Breast epithelium (tissue), 4 donors: ENCODE data around the gene COL25A1. TPM values are rescaled to one million over a fixed set of nuclear protein-coding genes. Genes with fewer than 3 reads are reported as not detected.
"Not testable (repeated sequence)": the region's sequence is repeated elsewhere in the genome, so short reads cannot be mapped to it uniquely, and the experiment has no call there.

Experiments used
- DNase-seq, 2 donors: peaks; one replicate each; pipeline ENCODE4 v3.0.0-alpha.2; 2019; ENCODE audit warnings: low spot score in 2 of 2
- H3K27ac ChIP-seq, 2 donors: fragments of 200-600 bp; sonication (generic) in 1 of 2; one replicate each; pipeline ENCODE4 v1.5.1; 2016 to 2019; ENCODE audit warnings: mild to moderate bottlenecking in 1 of 2
- H3K27me3 ChIP-seq, 2 donors: fragments of 200-600 bp; sonication (generic) in 1 of 2; one replicate each; pipeline versions ENCODE4 v1.5.1 to v1.6.0; 2017 to 2019; ENCODE audit warnings: control low read depth in 1 of 2, mild to moderate bottlenecking in 1 of 2
- H3K36me3 ChIP-seq: fragments of 200-600 bp; one replicate; pipeline ENCODE4 v1.5.1; 2019
- H3K4me1 ChIP-seq, 2 donors: fragments of 200-600 bp; sonication (generic); one replicate each; pipeline ENCODE4 v1.5.1; 2016 to 2019; ENCODE audit warnings: control low read depth in 1 of 2
- H3K4me3 ChIP-seq, 3 donors: fragments of 200-600 bp; sonication (generic); 1 replicate in 2 of 3; 2 replicates in 1 of 3; pipeline ENCODE4 v1.5.1; 2016 to 2019; ENCODE audit warnings: mild to moderate bottlenecking in 3 of 3, moderate library complexity in 2 of 3
- H3K9me3 ChIP-seq, 2 donors: fragments of 200-600 bp; sonication (generic) in 1 of 2; one replicate each; pipeline ENCODE4 v1.5.1; 2016 to 2019; ENCODE audit warnings: control low read depth in 1 of 2
- CTCF ChIP-seq, 3 donors: fragments of 450-650 bp; IDR thresholded peaks; one replicate each; pipeline ENCODE4 v1.5.1; 2016 to 2017; ENCODE audit warnings: antibody characterized with exemption in 3 of 3, mild to moderate bottlenecking in 3 of 3, moderate library complexity in 3 of 3
- POLR2A ChIP-seq: fragments of 450-650 bp; IDR thresholded peaks from one replicate; pipeline ENCODE4 v1.6.1; 2016; ENCODE audit warnings: antibody characterized with exemption, mild to moderate bottlenecking, moderate library complexity
- POLR2AphosphoS5 ChIP-seq, 3 donors: sonication (generic); formaldehyde crosslinking; IDR thresholded peaks; one replicate each; pipeline ENCODE4 v1.6.1; 2017; ENCODE audit warnings: antibody characterized with exemption in 3 of 3
- intact Hi-C: fragments of 100-400 bp; cut with DNase I; formaldehyde crosslinking; loops from one replicate; pipeline ENCODE4 v1.15.1; 2023; ENCODE audit warnings: low total_unique reads
- total RNA-seq, 3 donors: library from RNA; depleted of rRNA; stranded (reverse); fragments of >200 nt; gene quantifications; one replicate each; pipeline ENCODE4 v1.1.0, GENCODE V29; 2016

Gene COL25A1
- total RNA-seq, 3 donors from 2014 or later: 2.6 to 11.0 (median 2.8) TPM

- no peak overlapping the region for H3K27ac ChIP-seq
- intact Hi-C loops: no loop called here
- no peaks in the 10 kb centered on the region for H3K36me3 ChIP-seq
- TF ChIP-seq POLR2A (no peak), CTCF (IDR thresholded peaks at IDR 0.05) (no peak), POLR2AphosphoS5 (IDR thresholded peaks at IDR 0.05) (no peak)
- H3K27me3 ChIP-seq: no peaks in the 10 kb centered on the region
- no peak overlapping the region for H3K4me3 ChIP-seq
- H3K9me3 ChIP-seq: no peaks in the 10 kb centered on the region
- DNase-seq: no peak
- H3K4me1 ChIP-seq: no peaks in the 10 kb centered on the region
Measured at GRCh38 chr4:108877821-108878220, 424.6 kb downstream of the COL25A1 start.

DNA sequence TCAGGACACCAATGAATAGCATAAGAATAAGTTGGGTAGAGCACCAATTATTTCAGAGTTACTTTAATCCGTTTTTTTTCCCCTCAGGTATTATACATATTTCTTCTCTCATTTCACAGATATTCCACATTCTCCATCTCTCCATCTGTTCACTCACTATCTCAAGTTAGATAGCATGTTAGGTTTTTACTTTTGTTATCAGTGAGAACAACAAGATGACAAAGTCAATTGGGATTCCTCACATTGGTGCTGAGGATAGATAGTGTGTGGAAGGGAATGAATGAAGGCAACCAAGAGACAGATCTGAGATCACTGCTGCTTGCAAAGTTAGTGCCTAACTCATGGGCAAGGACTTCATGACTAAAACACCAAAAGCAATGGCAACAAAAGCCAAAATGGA, 427.7 kb downstream of the COL25A1 start:
- no peak for TF ChIP-seq CTCF (IDR thresholded peaks at IDR 0.05)
- TF ChIP-seq POLR2AphosphoS5 (IDR thresholded peaks at IDR 0.05): no peak
- no peak for TF ChIP-seq POLR2A
- intact Hi-C loops: no loop called here

DNA sequence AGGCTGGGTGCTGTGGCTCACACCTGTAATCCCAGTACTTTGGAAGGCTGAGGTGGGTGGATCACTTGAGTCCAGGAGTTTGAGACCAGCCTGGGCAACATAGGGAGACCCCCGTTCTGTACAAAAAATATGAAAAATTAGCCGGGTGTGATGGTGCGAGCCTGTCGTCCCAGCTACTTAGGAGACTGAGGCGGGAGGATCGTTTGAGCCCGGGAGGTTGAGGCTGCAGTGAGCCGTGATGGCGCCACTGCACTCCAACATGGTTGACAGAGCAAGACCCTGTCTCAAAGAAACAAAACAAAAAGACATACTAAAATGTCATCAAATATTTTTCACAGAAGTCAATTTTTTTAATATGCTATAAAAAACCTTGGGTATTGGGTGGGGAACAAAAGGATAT, 432.5 kb downstream of the COL25A1 start:
- H3K27me3 ChIP-seq, H3K36me3 ChIP-seq, H3K4me1 ChIP-seq, DNase-seq, intact Hi-C loops, H3K9me3 ChIP-seq, H3K4me3 ChIP-seq, H3K27ac ChIP-seq: not testable (repeated sequence)

More for the DNA sequence above, 427.7 kb downstream of the COL25A1 start:
- no peak overlapping the region for H3K4me3 ChIP-seq
- no peaks in the 10 kb centered on the region for H3K27me3 ChIP-seq
- no peak overlapping the region for H3K27ac ChIP-seq
- no peaks in the 10 kb centered on the region for H3K36me3 ChIP-seq
- DNase-seq: no peak
- no peaks in the 10 kb centered on the region for H3K9me3 ChIP-seq
- H3K4me1 ChIP-seq: no peaks in the 10 kb centered on the region

- DNase-seq: no peak
Measured at GRCh38 chr4:108868606-108869227, 433.7 kb downstream of the COL25A1 start.

GRCh38 chr4:108867476-108867875, 435.0 kb downstream of the COL25A1 start:
- no peaks in the 10 kb centered on the region for H3K36me3 ChIP-seq
- H3K4me1 ChIP-seq: no peaks in the 10 kb centered on the region
- no peak for TF ChIP-seq CTCF (IDR thresholded peaks at IDR 0.05)
- no peak for TF ChIP-seq POLR2AphosphoS5 (IDR thresholded peaks at IDR 0.05)
- no peak for TF ChIP-seq POLR2A
- no peak overlapping the region for H3K27ac ChIP-seq
- intact Hi-C loops: no loop called here
- no peak overlapping the region for H3K4me3 ChIP-seq
- H3K27me3 ChIP-seq: no peaks in the 10 kb centered on the region
- no peak for DNase-seq
- no peaks in the 10 kb centered on the region for H3K9me3 ChIP-seq

More at GRCh38 chr4:108868606-108869227, 433.7 kb downstream of the COL25A1 start:
- Histone ChIP-seq H3K4me1 (no peaks in the 10 kb centered on the region), H3K27ac (no peak overlapping the region), H3K4me3 (no peak overlapping the region), H3K36me3 (no peaks in the 10 kb centered on the region), H3K27me3 (no peaks in the 10 kb centered on the region), H3K9me3 (no peaks in the 10 kb centered on the region)
- intact Hi-C loops: no loop called here
- no peak for TF ChIP-seq POLR2AphosphoS5 (IDR thresholded peaks at IDR 0.05)

- H3K4me3 ChIP-seq: no peak overlapping the region
- H3K27ac ChIP-seq: no peak overlapping the region
- no peaks in the 10 kb centered on the region for H3K36me3 ChIP-seq
- intact Hi-C loops: no loop called here
- TF ChIP-seq POLR2A (no peak), POLR2AphosphoS5 (IDR thresholded peaks at IDR 0.05) (no peak), CTCF (IDR thresholded peaks at IDR 0.05) (no peak)
- H3K27me3 ChIP-seq: no peaks in the 10 kb centered on the region
- H3K9me3 ChIP-seq: no peaks in the 10 kb centered on the region
- DNase-seq: no peak
- H3K4me1 ChIP-seq: no peaks in the 10 kb centered on the region
Measured at GRCh38 chr4:108861334-108861733, 441.1 kb downstream of the COL25A1 start.
